GM18858 (cell line): ENCODE measurements around the gene ISM1.

Experiments
- ATAC-seq: cut with Tn5 transposase; IDR thresholded peaks from one replicate; pipeline ENCODE4 v1.9.1; 2021; ENCODE audit not compliant: unreplicated experiment

The ISM1 gene

DNA sequence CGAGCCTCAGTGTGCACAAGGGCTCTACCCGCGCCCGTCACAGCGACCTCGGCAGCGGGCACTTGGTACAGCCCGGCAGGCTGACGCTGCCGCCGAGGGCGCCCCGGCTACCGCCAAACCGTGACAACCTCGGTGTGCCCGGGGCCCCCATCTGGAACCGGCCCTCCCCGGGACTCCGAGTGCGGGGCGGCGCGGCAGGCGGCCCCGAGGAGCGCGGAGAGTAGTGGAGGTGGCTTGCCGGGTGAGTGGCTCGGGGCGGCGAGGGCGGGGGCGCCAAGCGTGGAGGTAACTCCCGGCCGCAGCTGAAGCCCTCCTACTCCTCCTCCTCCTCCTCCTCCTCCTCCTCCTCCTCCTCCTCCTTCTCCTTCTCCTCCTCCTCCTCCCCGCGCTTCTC, at the start of gene ISM1:
Gene ISM1, plus strand, starts transcription at position 371 of the 394 bp plus-strand sequence. CDS start 503 bp downstream, outside the sequence.
- ATAC-seq = no peak

DNA sequence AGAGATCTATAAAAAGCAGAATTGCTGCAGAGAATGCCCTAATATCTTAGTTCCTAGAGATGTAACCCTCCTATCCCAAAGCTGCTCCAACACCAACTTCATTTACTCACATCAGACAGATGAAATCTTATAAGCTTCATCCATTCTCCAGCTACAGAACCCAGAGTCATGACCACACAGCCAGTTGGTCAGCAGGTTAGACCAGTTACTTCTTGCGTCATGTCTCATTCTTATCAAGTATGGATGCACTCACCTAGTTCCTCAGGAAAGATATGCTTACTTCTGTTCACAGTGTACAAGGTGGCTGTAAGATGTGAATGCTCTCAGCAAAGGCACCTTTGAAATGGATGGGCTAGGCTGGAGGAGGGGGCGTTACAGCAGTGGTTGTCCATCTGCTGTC, 47.9 kb upstream of the ISM1 start:
- ATAC-seq = no peak

DNA sequence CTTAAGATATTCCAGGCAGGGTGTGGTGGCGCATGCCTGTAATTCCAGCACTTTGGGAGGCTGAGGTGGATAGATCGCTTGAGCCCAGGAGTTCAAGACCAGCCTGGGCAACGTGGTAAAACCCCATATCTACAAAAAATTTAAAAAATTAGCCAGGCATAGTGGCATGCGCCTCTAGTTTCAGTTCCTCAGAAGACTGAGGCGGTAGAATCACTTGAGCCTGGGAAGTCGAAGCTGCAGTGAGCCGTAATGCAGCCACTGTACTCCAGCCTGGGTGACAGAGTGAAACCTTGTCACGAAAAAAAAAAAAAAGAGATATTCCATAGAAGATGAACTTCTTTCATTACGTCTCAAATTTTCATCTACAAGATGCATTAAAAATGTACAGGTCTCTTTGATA, 46.7 kb upstream of the ISM1 start:
- ATAC-seq = peak; percentile 84

GRCh38 chr20:13180986-13181889, 39.8 kb upstream of the ISM1 start:
- ATAC-seq = no peak

DNA sequence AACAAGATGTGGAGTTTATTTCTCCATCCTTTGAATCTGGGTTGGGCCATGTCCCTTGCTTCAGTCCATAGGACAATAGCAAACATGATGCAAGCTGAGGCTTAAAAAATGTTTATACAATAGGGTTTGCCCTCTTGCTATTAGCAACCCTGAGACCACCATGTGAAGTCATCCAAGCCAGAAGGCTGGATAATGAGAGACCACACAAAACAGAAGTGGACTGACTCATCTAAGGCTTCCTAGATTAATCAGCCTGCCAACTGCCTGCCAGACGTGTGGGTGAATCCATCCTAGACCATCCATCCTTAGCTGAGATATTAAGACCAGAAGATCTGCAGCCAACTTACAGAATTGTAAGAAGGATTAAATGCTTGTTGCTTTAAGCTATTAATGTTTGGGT, 38.1 kb upstream of the ISM1 start:
- ATAC-seq = no peak

DNA sequence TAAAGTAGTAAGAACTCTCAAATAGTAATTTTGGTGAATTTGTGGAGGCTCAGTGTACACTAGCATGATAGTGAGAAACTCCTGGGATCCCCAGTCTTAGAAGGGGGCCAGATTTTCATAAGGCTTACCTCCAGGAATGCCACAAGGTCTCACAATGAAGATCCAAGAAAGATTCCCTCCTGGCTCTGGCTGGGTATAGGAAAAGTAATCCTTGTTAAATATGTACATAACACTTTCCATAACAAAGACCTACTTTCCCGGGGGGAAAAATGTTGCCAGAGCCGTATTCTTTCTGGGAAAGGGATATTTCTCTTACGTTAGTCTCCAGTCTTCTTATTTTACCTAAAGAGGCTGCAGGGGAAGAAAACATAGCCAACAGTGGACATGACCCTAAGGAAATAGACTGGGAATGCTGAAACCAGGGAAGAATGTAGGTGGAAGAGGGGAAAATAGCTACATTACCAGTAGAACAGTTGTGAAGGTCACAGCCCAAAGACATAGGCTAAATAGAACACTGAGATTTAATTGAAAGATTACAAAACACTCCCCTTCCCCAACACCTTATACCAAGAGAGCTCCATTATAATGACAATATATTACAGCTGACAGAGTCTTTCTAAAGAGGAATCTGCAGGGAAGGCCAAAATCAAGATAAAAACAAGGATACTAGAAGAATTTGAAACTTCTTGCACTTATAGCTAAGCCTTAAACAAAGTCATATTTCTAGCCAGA, 34.9 kb upstream of the ISM1 start:
- ATAC-seq = no peak

- ATAC-seq = no peak
Measured at GRCh38 chr20:13187899-13188298, 33.2 kb upstream of the ISM1 start.

- no peak for ATAC-seq
Measured at GRCh38 chr20:13199279-13199678, 21.8 kb upstream of the ISM1 start.

- no peak for ATAC-seq
Measured at GRCh38 chr20:13200767-13201500, 20.1 kb upstream of the ISM1 start.

DNA sequence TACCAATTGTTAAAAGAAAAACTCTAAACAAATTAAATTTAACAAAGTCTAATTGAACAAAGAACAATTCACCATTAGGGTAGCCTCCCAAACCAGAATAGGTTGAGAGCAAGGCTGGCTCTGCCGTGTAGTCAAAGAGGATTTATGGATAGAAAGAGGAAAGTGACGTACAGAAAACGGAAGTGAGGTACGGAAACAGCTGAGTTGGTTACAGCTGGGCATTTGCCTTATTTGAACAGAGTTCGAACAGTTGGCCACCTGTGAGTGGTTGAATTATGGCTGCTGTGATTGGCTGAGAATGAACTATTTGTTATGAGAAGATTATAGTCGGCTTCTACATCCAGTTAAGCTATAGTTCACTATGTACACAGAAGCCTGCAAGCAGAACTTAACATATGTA, 18.5 kb upstream of the ISM1 start:
- ATAC-seq = no peak

GRCh38 chr20:13205425-13205824, 15.6 kb upstream of the ISM1 start:
- ATAC-seq = no peak

DNA sequence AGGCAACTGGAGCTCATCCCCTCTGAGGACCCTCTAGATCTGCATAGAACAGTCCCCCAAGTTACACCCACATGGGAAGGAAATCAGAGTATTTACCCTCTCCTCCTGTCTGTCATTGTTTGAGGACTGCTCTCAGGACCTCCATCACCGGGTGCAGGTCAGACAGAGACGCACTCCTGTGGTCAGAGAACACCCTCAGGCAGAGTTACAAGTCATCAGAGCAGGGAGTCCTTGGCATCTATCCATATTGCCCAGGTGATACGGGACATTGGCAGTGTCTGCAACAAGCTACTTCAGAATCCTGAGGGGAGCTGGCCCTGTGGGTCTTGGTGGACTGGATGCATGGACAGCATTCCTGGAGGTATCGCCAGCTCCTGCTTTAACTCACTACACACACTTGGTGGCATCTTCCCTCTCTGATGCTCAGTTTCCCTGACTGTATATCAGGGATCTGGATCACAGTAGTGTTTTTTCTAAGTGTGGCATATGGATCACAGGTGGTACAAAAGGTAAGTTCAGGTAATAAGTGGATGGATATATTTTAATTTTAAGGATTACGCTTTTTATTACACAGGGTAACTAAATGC, 15.1 kb upstream of the ISM1 start:
- no peak for ATAC-seq

GRCh38 chr20:13207016-13207415, 14.1 kb upstream of the ISM1 start:
- ATAC-seq = no peak

GRCh38 chr20:13211956-13212618, 9.0 kb upstream of the ISM1 start:
- no peak for ATAC-seq

DNA sequence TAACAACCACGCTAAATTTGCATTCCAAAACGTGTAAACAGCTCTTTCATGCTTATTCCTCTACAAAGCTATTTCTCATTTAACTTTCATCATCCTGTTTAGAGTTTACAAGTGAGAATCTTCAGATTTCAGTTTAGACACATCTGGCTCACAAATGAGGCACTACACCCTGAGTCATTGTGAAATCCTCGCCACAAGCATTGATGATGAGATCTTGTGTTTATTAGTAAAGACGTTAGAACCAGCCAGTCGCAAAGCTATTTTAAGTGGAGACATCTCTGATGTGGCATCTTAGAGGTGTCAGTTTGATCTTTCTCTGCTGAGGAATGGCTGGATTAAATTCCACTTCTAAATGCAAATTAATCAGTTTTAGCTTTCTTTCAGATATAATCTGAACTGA, 8.3 kb upstream of the ISM1 start:
- ATAC-seq = peak; percentile 72

DNA sequence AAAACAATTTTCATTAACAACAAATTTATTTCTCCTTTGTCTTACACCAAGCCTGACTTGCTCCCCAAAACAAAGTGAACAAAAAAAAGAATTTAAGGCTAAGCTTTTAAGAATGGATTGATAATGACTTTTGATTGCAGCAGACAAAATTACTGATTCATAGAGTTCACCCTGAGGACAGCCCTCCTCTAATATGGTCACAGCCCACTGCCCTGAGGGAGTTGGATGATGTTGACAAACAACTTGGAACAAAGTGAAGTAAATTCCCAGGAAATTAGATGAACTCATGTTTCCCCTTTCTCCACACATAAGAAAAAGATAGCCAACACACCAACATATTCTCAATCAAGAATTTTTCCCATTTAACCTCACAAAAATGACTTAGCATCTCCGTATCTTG, 7.7 kb upstream of the ISM1 start:
- ATAC-seq = no peak

- no peak for ATAC-seq
Measured at GRCh38 chr20:13216533-13216932, 4.5 kb upstream of the ISM1 start.

- ATAC-seq = no peak
Measured at GRCh38 chr20:13219327-13220193, 1.5 kb upstream of the ISM1 start.

DNA sequence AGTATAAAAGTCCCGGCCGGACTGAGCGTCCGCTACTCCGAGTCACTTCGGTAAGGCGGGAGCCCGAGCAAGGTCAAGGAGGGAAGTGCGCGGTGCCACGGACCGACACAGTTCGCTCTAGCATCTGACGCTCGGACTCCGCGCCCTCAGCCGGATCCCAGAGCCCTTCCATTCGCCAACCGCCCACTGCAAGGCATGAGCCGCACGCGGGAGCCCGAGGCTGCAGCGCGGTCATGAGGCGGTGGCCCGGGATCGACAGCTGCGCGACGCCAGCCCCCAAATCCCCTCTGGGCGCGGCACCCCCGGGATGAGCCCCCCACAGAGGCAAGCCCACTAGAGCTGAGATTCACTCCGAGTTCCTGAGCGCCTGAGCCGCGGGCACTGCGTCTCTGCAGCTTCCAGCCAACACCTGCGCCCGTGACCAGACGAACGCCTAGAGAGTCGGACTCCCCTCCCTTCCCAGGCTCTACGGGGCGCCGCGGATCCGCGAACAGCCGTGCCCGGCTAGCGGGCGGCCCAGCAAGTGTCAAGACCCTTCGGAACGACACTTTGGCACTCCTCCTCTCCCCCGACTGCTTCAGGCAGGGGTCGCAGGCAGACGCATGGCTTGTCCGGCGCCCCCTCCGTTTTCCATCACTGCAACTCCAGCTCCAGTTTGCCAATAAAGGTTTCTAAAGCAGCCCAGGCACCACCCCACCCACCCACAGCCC, 725 bp upstream of the ISM1 start:
- no peak for ATAC-seq
